ENCODE measurements around the gene PRAMEF11. TPM values are rescaled to one million over a fixed set of nuclear protein-coding genes. Genes with fewer than 3 reads are reported as not detected.
"Not testable (repeated sequence)": the region's sequence is repeated elsewhere in the genome, so short reads cannot be mapped to it uniquely, and the experiment has no call there.

PRAMEF11 gene
- total and polyA plus RNA-seq, 4 donors = not detected

DNA sequence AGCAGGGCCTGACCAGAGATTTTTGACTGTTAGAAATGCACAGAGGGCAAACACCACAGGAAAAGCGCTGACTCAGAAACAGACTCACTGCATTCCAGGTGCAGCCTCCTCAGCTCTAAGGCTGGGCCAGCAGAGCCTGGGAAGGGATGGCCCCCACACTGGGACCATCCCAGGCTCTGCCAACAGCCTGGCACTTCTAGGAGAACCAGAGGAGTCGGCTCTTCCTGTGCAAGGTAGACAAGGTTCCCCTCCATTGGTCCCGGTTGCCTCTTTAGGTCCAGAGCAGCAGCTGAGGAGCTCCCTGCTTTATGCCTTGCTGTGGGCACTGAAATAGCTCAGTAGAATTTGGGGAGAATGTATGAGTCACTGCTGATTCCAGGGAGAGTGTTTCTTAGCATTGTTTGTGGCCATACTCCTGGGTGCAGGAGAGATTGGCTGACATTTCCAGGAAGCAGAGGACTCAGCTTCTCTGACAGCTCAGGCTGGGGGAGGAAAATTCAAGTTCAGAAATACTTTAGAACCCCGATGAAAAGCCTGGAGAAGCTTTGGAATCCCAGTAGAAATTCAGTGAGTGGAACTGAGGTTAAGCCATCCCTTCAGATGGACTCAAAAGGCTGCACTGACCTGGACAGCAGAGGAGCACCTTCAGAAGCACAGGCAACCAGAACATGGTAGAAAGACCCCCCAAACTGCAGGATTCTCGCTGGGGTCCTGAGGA is 20.4 kb downstream of the PRAMEF11 start:
- Histone ChIP-seq H3K4me1 (ENCODE audit: control insufficient read depth, insufficient read depth, low read length) (no peaks in the 10 kb centered on the region), H3K4me3 (ENCODE audit: low read depth, low read length) (no peak overlapping the region), H3K27ac (ENCODE audit: low read depth, low read length) (no peak overlapping the region), H3K36me3 (ENCODE audit: control insufficient read depth, insufficient read depth, low read length) (no peaks in the 10 kb centered on the region), H3K27me3 (ENCODE audit: control insufficient read depth, insufficient read depth, low read length) (no peaks in the 10 kb centered on the region), H3K9me3 (ENCODE audit: control insufficient read depth, insufficient read depth, low read length) (no peaks in the 10 kb centered on the region)
- DNase-seq (ENCODE audit: low read depth in 4 of 6, low spot score in 6 of 6) = no peak
- WGBS (ENCODE audit: insufficient coverage) = 76% methylated on average over 5 of the region's 5 CpGs

DNA sequence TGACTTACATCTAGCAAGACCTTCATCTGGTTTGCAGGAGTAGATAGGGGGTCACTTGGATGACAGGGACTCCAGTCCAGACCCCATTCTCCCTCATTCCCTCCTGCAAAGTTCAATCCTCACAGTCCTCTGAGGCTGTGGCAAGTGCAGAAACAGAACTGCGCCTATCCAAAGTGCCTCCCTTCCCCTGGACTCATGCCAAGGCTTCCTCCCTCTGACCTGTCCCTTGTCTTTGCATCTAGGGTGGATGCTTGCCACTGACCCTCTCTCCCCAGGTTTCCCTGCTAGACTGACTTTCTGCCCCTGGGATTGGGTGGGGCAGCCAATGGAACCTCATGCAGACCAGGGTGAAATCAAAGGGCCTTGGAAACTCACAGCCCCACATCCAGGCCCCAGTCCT is 21.3 kb downstream of the PRAMEF11 start:
- no peak overlapping the region for H3K4me3 ChIP-seq (ENCODE audit: low read depth, low read length)
- H3K9me3 ChIP-seq (ENCODE audit: control insufficient read depth, insufficient read depth, low read length) = no peaks in the 10 kb centered on the region
- no peaks in the 10 kb centered on the region for H3K27me3 ChIP-seq (ENCODE audit: control insufficient read depth, insufficient read depth, low read length)
- no peaks in the 10 kb centered on the region for H3K4me1 ChIP-seq (ENCODE audit: control insufficient read depth, insufficient read depth, low read length)
- no peaks in the 10 kb centered on the region for H3K36me3 ChIP-seq (ENCODE audit: control insufficient read depth, insufficient read depth, low read length)
- 100% methylated on average over 1 of the region's 1 CpG for WGBS (ENCODE audit: insufficient coverage)
- H3K27ac ChIP-seq (ENCODE audit: low read depth, low read length) = no peak overlapping the region
- no peak for DNase-seq (ENCODE audit: low read depth in 4 of 6, low spot score in 6 of 6)

GRCh38 chr1:12799730-12800129 is 31.5 kb downstream of the PRAMEF11 start:
- Histone ChIP-seq H3K4me3 (ENCODE audit: low read depth, low read length) (no peak overlapping the region), H3K27ac (ENCODE audit: low read depth, low read length) (no peak overlapping the region), H3K9me3 (ENCODE audit: control insufficient read depth, insufficient read depth, low read length) (no peaks in the 10 kb centered on the region), H3K36me3 (ENCODE audit: control insufficient read depth, insufficient read depth, low read length) (no peaks in the 10 kb centered on the region), H3K4me1 (ENCODE audit: control insufficient read depth, insufficient read depth, low read length) (no peaks in the 10 kb centered on the region), H3K27me3 (ENCODE audit: control insufficient read depth, insufficient read depth, low read length) (no peaks in the 10 kb centered on the region)
- DNase-seq (ENCODE audit: low read depth in 4 of 6, low spot score in 6 of 6) = no peak
- WGBS (ENCODE audit: insufficient coverage) = no CpG with 5 or more reads among the region's 2 CpGs

DNA sequence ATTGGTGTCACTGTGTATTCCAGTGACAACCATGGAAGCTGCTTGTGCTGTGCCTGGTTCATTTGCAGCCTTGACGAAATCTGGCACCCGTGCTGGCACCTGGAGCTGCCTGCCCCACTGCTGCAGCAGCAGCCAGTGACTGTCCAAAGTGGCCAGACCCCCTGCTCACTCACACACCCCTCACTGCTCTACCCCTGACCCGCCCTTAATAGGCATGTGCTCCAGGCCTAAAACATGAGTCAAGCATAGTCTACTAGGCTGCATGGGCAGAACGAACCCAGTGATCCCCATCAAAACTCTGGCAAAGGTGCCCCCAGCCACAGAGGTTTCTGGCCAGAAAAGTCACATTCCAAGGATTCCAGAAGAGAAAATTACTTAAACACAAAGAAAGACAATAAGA is 32.3 kb downstream of the PRAMEF11 start:
- H3K27ac ChIP-seq (ENCODE audit: low read depth, low read length) = no peak overlapping the region
- H3K36me3 ChIP-seq (ENCODE audit: control insufficient read depth, insufficient read depth, low read length) = no peaks in the 10 kb centered on the region
- no peak for DNase-seq (ENCODE audit: low read depth in 4 of 6, low spot score in 6 of 6)
- no peak overlapping the region for H3K4me3 ChIP-seq (ENCODE audit: low read depth, low read length)
- WGBS (ENCODE audit: insufficient coverage) = 64% methylated on average over 4 of the region's 4 CpGs
- no peaks in the 10 kb centered on the region for H3K9me3 ChIP-seq (ENCODE audit: control insufficient read depth, insufficient read depth, low read length)
- no peaks in the 10 kb centered on the region for H3K27me3 ChIP-seq (ENCODE audit: control insufficient read depth, insufficient read depth, low read length)
- H3K4me1 ChIP-seq (ENCODE audit: control insufficient read depth, insufficient read depth, low read length) = no peaks in the 10 kb centered on the region

DNA sequence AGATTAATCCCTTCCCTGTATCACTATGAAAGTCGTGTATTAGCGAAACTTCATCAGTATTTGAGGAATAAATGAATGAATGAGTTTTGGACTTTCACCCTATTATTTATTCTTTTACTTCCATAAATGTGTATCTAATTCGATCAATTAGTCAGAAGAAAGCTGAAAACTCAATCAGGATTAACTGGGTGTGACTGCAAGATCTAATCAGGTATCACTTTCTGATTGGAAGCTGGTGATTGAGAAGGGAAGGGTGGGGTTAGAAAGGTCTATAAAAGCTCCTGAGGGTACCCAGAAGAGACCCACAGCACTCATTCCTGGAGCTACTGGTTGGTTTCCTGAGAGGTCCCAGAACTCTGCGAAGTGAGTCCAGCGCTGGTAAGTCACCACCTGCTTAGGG is 40.1 kb downstream of the PRAMEF11 start, which contains the start of gene PRAMEF1:
PRAMEF1 (plus strand) TSS at position 301 of the 400 bp plus-strand sequence. CDS start 1,831 bp downstream, outside the sequence.
- H3K4me1 ChIP-seq (ENCODE audit: control insufficient read depth, insufficient read depth, low read length); DNase-seq (ENCODE audit: low read depth in 4 of 6, low spot score in 6 of 6); H3K36me3 ChIP-seq (ENCODE audit: control insufficient read depth, insufficient read depth, low read length); H3K27ac ChIP-seq (ENCODE audit: low read depth, low read length); H3K27me3 ChIP-seq (ENCODE audit: control insufficient read depth, insufficient read depth, low read length); H3K9me3 ChIP-seq (ENCODE audit: control insufficient read depth, insufficient read depth, low read length); H3K4me3 ChIP-seq (ENCODE audit: low read depth, low read length): not testable (repeated sequence)
- no CpG with 5 or more reads among the region's 5 CpGs for WGBS (ENCODE audit: insufficient coverage)

- not testable (repeated sequence) for H3K36me3 ChIP-seq (ENCODE audit: control insufficient read depth, insufficient read depth, low read length); DNase-seq (ENCODE audit: low read depth in 4 of 6, low spot score in 6 of 6); H3K4me3 ChIP-seq (ENCODE audit: low read depth, low read length); H3K4me1 ChIP-seq (ENCODE audit: control insufficient read depth, insufficient read depth, low read length); H3K27me3 ChIP-seq (ENCODE audit: control insufficient read depth, insufficient read depth, low read length); H3K27ac ChIP-seq (ENCODE audit: low read depth, low read length); H3K9me3 ChIP-seq (ENCODE audit: control insufficient read depth, insufficient read depth, low read length)
- WGBS (ENCODE audit: insufficient coverage) = 91% methylated on average over 5 of the region's 8 CpGs
Measured at GRCh38 chr1:12784729-12785128, 46.5 kb downstream of the PRAMEF11 start.

DNA sequence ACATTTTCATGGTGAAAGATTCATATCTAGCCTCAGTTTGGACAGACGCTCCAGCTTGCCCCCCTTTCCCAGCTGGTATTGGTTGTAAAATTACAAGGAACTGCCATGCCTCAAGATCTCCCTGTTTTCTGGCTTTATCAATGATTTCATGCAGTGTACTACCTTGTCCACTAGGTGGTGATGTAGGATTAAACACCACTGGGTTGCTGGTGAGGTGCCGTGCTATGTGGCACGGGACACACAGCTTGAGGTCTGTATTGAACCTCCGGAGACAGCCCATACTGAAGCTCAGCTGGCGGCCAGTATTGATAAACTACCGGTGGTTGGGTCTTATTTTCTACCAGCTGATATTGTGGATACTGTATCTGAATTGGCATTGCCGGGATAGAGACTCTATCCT is 47.4 kb downstream of the PRAMEF11 start:
- DNase-seq (ENCODE audit: low read depth in 4 of 6, low spot score in 6 of 6); H3K4me3 ChIP-seq (ENCODE audit: low read depth, low read length); H3K27me3 ChIP-seq (ENCODE audit: control insufficient read depth, insufficient read depth, low read length); H3K27ac ChIP-seq (ENCODE audit: low read depth, low read length); H3K9me3 ChIP-seq (ENCODE audit: control insufficient read depth, insufficient read depth, low read length); H3K36me3 ChIP-seq (ENCODE audit: control insufficient read depth, insufficient read depth, low read length); H3K4me1 ChIP-seq (ENCODE audit: control insufficient read depth, insufficient read depth, low read length): not testable (repeated sequence)
- WGBS (ENCODE audit: insufficient coverage) = 0% methylated on average over 2 of the region's 7 CpGs

DNA sequence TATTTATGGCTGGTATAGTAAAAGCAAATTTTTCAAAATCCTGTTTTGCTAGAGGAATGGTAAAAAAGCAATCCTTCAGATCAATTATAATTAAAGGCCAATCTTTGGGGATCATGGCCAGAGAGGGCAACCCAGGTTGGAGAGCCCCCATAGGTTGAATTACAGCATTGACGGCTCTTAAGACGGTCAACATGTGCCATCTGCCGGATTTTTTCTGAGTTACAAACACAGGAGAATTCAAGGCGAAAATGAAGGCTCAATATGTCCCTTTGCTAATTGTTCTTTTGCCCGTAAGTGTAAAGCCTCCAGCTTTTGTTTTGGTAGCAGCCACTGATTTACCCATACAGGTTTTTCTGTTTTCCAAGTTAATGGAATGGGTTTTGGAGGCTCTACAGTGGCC is 49.7 kb downstream of the PRAMEF11 start:
- H3K4me1 ChIP-seq (ENCODE audit: control insufficient read depth, insufficient read depth, low read length); DNase-seq (ENCODE audit: low read depth in 4 of 6, low spot score in 6 of 6); H3K36me3 ChIP-seq (ENCODE audit: control insufficient read depth, insufficient read depth, low read length); H3K4me3 ChIP-seq (ENCODE audit: low read depth, low read length); H3K27me3 ChIP-seq (ENCODE audit: control insufficient read depth, insufficient read depth, low read length); H3K9me3 ChIP-seq (ENCODE audit: control insufficient read depth, insufficient read depth, low read length); H3K27ac ChIP-seq (ENCODE audit: low read depth, low read length): not testable (repeated sequence)
- no CpG with 5 or more reads among the region's 5 CpGs for WGBS (ENCODE audit: insufficient coverage)

DNA sequence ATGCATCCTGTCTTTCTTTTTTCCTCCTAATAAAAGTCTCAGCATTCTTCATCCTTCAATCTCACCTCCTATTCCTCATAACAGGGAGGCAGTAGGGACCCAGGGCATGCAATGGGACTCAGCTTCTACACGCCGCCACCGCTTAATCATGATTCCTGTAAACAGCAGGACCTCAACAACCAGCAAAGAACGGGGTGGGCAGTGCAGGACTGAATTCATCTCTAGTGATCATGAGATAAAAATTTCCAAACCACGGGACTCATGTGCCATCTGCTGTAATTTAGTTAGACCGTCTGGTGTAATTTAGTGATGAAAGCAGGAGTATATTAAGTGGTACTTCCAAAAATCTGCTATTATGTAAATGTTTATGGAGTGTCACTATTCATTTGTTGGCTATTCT is 52.3 kb downstream of the PRAMEF11 start:
- Histone ChIP-seq H3K4me3 (ENCODE audit: low read depth, low read length) (no peak overlapping the region), H3K27ac (ENCODE audit: low read depth, low read length) (no peak overlapping the region), H3K27me3 (ENCODE audit: control insufficient read depth, insufficient read depth, low read length) (no peaks in the 10 kb centered on the region), H3K36me3 (ENCODE audit: control insufficient read depth, insufficient read depth, low read length) (no peaks in the 10 kb centered on the region), H3K4me1 (ENCODE audit: control insufficient read depth, insufficient read depth, low read length) (no peaks in the 10 kb centered on the region), H3K9me3 (ENCODE audit: control insufficient read depth, insufficient read depth, low read length) (no peaks in the 10 kb centered on the region)
- 87% methylated on average over 5 of the region's 6 CpGs for WGBS (ENCODE audit: insufficient coverage)
- DNase-seq (ENCODE audit: low read depth in 4 of 6, low spot score in 6 of 6) = peak in 1 of 6 donors; percentile 33

DNA sequence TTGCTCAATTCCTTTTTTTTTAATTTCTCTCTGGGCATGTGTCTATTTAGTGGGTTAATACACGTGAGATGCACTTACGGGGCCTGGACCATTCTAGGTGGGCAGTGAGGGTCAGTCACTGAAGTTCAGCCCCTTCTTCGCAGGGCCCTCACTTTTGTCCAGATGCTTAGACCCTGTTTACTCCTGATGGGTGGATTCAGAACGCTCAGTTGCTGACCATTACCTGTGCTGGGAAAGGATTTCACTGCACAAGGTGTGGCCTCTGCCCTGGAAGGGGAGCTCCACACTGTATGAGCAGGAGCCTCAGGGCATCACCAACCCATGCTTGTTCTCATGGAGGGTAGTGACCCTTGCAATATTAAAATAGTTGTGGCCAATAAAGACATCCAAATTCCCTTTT is 53.1 kb downstream of the PRAMEF11 start:
- WGBS (ENCODE audit: insufficient coverage) = 98% methylated on average over 4 of the region's 4 CpGs

More for the DNA sequence above, 53.1 kb downstream of the PRAMEF11 start:
- Histone ChIP-seq H3K4me1 (ENCODE audit: control insufficient read depth, insufficient read depth, low read length) (no peaks in the 10 kb centered on the region), H3K4me3 (ENCODE audit: low read depth, low read length) (no peak overlapping the region), H3K9me3 (ENCODE audit: control insufficient read depth, insufficient read depth, low read length) (no peaks in the 10 kb centered on the region), H3K36me3 (ENCODE audit: control insufficient read depth, insufficient read depth, low read length) (no peaks in the 10 kb centered on the region), H3K27ac (ENCODE audit: low read depth, low read length) (no peak overlapping the region), H3K27me3 (ENCODE audit: control insufficient read depth, insufficient read depth, low read length) (no peaks in the 10 kb centered on the region)
- DNase-seq (ENCODE audit: low read depth in 4 of 6, low spot score in 6 of 6) = no peak

All from spinal cord (tissue), 10 donors.